ENCODE data around the gene LYVE1.
"Not testable (repeated sequence)": the region's sequence is repeated elsewhere in the genome, so short reads cannot be mapped to it uniquely, and the experiment has no call there.

LYVE1 gene

GRCh38 chr11:10568486-10568941 lies at the start of gene LYVE1:
Gene LYVE1, minus strand, starts transcription at chr11:10568665. Its CDS starts 133 bp downstream, at chr11:10568532.
- DNase-seq: no peak

- no peak for DNase-seq
Measured at GRCh38 chr11:10617551-10617950, 49.1 kb upstream of the LYVE1 start.

GRCh38 chr11:10611979-10612862 lies 43.8 kb upstream of the LYVE1 start:
- no peak for DNase-seq

- DNase-seq: no peak
Measured at GRCh38 chr11:10609636-10610035, 41.2 kb upstream of the LYVE1 start.

GRCh38 chr11:10608584-10608983 lies 40.1 kb upstream of the LYVE1 start:
- no peak for DNase-seq

- DNase-seq: no peak
Measured at GRCh38 chr11:10607462-10608132, 39.1 kb upstream of the LYVE1 start.

- no peak for DNase-seq
Measured at GRCh38 chr11:10606536-10607208, 38.2 kb upstream of the LYVE1 start.

- no peak for DNase-seq
Measured at GRCh38 chr11:10605941-10606381, 37.5 kb upstream of the LYVE1 start.

- DNase-seq: no peak
Measured at GRCh38 chr11:10604798-10605197, 36.3 kb upstream of the LYVE1 start.

GRCh38 chr11:10604340-10604748 lies 35.9 kb upstream of the LYVE1 start:
- no peak for DNase-seq

- no peak for DNase-seq
Measured at GRCh38 chr11:10603721-10604297, 35.3 kb upstream of the LYVE1 start.

GRCh38 chr11:10602945-10603344 lies 34.5 kb upstream of the LYVE1 start:
- DNase-seq: no peak

- DNase-seq: no peak
Measured at GRCh38 chr11:10602366-10602765, 33.9 kb upstream of the LYVE1 start.

- no peak for DNase-seq
Measured at GRCh38 chr11:10601837-10602236, 33.4 kb upstream of the LYVE1 start.

GRCh38 chr11:10600570-10601248 lies 32.2 kb upstream of the LYVE1 start:
- no peak for DNase-seq

- DNase-seq: no peak
Measured at GRCh38 chr11:10599388-10600175, 31.1 kb upstream of the LYVE1 start.

- no peak for DNase-seq
Measured at GRCh38 chr11:10598816-10599215, 30.4 kb upstream of the LYVE1 start.

GRCh38 chr11:10597877-10598351 lies 29.4 kb upstream of the LYVE1 start:
- DNase-seq: no peak

GRCh38 chr11:10595840-10596239 lies 27.4 kb upstream of the LYVE1 start:
- not testable (repeated sequence) for DNase-seq

- no peak for DNase-seq
Measured at GRCh38 chr11:10594407-10594806, 25.9 kb upstream of the LYVE1 start.

GRCh38 chr11:10592331-10592730 lies 23.9 kb upstream of the LYVE1 start:
- no peak for DNase-seq
